ENCODE measurements around the gene TAF3.

Gene TAF3

DNA sequence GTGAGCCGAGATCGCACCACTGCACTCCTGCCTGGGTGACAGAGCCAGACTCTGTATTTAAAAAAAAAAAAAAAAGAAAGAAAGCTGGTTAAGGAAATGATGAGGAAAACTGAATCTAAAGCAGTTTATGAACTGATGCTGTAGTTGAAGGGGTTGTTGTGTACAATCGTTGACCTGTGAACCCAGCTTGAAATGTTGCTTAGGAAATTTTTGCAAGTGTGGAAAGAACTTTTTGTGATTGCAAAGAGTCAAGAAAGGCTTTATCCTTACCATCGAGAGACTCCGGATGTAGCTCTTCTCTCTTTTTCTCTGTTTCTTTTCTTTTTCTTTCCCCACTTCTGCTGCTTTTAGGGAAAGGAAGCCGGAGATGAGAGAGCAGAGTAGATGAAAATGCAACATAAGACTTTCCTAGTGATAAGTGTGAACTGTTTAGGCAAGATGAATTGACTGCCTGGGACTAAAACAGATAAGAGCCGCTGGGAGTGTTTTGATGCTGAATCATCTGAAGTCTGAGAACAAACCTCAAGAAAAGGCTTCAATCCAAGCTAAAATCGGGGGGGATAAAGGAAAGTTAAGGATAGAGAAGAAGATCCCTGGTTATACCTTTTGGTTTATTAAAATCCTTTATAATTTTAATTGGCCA lies 69.0 kb downstream of the TAF3 start:
- no peak for DNase-seq

DNA sequence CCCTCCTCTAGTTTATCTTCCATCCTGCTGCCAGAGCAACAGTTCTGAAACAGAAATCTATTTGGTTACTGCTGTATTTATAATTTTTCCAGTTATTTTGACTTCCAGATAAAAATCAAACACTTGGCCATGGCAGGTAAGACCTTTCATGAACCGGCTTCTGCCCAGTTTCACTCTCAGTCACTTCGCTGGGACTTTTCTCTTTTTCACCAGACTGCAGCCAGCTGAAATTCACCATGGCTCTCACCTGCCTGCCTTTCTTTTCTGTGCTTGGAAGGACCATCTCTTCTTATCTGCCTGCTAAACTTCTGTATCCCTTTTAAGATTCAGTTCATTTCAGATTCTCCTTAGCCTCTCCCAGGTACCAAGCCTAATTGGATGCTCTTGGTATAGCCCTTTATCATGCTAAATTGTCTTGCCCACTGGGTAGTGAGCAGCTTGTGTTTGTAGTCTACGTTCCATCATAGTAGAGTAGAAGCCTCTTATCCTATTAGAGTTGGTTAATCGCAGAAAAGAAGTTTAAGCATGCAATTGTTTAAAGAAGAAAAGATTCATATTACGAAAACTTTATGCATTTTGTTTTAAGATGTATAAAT lies 71.7 kb downstream of the TAF3 start:
- no peak for DNase-seq

DNA sequence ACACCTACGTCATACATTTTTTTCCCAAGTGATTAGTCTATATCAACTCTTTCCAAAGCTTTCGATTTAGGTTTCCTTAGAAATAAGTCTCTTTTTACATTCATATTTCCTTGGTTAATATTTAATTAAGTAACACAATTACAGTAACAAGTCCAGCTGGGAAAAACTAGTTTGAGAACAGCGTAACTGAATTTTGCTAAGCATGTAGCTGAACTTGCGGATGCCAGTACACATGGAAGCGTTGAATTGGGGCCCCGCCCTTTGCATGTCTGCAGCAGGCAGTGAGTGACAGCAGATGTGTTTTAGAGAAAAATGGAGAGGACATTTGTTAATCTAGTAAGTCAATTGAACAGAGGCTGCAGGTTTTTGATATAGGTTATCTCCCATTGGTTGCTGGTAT lies 72.5 kb downstream of the TAF3 start:
- DNase-seq, result no peak

DNA sequence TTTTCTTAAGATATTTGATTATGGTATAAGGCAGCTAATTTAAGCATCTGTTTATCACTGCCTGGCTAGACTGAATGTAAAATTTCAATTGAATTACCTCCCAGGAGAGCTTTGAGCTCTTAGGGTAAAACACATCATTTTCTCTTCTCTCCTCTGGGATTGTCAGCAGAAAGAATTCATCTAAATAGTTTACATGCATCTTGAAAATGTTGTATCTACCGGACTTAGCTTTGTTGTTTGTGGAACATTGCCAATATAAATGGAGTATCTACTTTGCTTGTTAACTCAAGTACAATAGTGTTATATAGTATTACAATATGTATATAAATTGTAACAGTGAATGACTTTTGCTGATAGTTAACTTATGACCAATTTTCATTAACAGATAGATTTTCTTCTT lies 73.3 kb downstream of the TAF3 start:
- no peak for DNase-seq

DNA sequence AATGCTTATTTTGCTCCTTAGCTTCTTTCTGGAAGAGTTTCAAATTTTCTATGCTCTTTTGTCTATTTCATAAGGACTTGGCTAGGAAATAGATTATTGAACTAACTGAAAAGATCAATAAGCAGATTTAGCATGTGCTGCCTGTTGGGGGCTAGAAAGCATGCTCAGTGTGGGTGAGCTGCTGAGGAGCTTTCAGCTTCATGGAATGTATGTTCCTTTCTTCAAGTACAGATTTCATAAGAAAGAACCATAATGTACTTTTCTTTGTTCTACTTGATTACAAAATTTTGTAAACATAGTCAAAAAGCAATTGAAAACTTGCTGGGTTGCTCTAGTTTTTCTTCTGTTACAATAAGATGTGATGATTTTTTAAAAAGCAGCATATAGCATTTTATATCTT lies 73.8 kb downstream of the TAF3 start:
- no peak for DNase-seq

DNA sequence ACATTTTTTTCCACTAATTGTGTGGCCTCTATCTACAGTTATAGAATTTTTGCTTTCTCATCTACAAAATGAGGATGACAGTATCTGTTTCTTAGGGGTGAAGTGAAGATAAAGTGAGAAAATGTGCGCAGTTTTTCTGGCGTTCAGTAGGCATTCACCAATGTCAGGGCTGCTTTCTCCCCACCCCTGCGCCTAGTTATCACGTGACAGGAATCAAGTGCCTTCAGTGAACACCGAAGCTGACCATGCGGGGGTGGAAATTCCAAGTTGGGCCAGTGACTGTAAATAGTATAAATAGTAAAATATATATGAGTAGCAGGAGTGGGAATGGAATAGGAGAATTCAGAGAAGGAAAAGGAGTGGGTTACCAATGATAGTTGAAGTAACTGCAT lies 77.4 kb downstream of the TAF3 start:
- DNase-seq, result no peak

DNA sequence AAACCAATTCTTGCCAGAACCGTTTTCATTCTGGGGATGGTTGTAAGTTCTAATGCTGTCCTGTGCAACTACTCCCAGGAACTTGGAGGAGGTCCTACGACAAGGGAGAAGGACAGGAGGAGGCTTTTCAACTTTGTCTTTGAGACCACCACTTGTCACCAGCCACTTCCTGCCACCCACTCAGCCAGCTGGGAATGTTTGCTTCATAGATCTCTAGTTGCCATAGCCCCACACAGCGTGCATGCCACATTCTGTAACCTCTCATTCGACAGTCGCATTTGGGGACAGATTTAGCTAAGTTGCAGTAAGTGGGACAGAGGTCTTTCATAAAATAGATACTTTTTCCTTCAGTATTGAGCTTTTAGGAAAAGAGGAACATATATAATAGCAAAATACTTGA lies 78.0 kb downstream of the TAF3 start:
- DNase-seq, result no peak

DNA sequence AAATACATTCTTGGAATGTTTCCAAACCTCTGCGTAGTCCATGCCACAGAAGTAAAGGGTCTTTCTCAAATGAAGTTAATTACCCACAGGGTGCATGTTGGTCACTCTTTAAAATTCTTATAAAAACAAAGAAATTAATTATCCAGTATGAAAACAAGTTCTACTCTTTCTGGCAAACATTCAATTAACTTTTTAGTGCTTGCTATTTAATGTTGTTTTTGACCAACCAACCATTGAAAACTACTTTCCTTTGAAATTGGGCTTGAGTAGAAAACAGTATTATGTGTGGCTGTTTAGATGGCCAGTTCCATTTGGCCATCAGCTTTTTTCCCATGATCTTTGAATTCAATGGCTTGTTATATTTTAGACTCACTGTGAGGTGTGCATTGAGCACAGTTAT lies 83.0 kb downstream of the TAF3 start:
- DNase-seq, result no peak

DNA sequence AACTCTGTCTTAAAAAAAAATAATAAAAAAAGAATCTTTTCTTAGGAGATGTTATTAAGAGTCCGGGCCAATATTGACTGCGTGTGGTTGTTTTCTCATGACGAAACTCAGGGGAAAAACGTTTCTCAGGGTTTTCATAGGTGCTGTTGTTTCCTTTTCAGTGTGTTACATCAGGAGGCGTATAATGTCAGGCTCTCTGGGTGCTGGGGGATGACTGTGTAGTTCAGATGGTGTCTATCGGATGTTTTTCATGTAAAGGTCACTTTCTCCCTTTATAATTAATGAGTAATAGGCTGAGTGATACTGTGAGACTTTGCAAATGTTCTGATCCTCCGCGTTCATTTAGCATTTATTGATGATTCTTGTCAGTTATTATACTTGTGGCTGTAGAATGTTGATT lies 84.1 kb downstream of the TAF3 start:
- no peak for DNase-seq

DNA sequence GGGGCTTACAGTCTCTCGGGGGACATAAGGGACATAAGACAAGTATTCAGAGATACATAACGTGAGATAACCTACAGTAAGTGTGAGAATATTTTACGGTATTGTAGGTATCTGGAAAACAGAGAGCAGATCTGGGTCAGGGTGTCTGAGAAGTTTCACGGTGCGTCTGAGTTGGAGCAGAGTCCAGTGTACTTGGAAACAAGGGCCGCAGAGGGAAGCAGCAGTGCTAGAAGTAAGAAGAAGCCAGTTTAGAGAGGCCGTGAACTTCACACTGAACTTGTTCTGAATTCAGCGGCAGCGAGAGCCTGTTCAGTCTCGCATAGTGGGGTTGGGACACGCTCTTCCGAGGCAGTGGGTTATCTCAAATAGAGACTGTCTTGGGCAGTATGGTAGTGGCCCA lies 85.5 kb downstream of the TAF3 start:
- DNase-seq, result no peak

DNA sequence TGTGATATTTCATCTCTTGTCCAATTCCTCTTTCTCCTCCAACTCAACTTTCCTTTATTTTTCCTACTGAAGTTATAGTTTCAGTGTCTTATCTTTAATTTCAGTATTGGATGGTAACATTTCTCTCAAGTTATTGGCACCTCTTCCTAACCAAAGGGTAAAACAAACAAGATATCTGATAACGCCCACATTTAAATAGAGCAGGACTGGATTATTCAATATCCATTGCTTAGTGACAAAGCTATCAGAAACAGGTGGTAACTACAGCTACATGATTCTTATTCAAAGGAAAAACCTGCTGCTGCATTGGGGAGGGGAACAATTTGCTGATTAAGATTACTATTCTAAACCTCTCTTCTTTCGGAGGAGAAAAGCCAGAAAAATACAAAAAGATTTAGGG lies 87.8 kb downstream of the TAF3 start:
- no peak for DNase-seq

DNA sequence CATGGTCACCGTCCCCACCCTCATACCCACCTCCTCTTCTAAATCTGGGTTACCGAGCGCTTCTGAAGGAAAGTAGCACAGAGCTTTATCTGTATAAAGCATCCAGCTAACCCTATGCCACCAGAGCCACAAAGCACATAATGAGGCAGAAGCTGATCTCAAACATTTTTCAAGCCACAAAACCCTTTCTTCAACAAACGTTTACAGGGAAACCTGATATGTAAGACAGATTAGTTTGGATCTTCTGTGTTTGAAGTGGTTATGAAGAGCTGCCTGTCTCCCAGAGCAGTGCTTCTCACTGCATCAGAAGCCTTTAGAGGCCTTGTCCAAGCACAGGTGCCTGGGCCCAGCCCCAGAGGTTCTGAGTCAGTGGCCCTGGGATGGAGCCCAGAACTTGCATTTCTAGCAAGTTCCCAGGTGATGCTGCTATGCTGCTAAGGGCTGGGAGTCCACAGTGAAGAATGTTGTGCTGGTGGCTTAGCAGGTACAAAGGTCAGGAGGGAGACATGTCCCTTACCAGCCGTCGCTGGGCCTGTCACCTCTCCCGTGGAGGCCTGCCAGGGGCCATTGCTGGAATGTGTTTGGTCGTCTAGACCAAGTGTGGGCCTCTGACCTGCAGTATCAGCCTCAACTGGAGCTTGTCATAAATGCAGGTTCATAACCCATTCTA lies 90.4 kb downstream of the TAF3 start:
- no peak for DNase-seq

DNA sequence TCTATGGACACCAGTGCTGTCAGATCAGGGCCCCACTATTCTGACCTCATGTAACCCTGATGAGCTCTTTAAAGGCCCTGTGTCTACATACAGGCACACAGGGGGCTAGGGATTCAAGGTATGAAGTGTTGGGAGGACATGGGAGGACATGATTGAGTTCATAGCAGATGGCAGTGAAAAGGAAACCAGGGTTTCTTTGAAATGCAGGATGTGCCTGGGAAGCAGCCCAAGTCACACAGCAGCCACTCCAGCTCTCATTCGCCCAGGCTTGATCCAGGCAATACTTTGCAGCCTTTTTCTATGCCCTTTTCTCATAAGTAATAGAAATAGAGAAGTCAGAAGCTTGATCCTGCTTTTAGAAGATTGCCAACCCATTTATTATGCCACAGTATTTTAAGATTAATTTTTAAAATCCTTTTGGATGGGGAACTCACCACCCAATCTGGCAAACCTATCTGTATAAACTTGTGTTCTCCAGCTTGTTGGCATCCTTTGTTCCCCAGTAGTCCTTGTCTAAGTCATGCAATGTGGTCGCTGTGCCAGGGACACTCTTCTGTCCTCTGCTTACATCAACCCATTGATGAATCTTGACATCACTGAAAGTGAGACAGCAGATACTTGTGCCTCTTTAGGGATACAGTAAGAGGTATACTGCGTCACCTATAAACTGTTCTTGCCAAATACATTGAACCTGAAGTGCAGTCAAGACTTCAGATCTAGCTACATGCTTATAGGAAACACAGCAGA lies 95.0 kb downstream of the TAF3 start:
- DNase-seq, result no peak

DNA sequence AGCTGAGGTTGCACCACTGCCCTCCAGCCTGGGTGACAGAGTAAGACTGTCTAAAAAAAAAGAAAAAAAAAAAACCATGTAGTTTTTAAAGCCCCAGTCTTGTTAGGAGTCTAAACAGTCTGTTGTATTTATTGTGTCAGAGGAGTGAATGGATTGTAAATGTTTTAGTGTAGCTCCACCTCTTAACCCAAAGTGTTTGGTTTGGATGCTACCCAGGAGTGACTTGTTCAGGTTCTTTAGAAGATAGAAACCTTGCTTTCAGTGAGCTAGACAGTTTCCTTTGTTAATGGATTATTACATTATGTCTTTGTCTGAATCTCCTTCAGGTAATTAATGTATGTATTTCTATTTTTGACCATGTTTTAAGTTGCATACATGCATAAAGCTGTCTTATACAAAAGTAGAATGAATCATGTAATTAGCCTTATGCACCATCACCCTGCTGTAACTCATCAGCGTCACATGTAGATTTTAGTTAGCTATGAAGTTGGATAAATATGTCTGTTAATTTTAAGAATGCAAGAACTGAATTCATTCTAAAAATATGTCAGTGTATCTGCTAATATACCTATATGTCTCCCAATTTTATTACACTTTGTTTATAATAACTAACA lies 97.7 kb downstream of the TAF3 start:
- no peak for DNase-seq

DNA sequence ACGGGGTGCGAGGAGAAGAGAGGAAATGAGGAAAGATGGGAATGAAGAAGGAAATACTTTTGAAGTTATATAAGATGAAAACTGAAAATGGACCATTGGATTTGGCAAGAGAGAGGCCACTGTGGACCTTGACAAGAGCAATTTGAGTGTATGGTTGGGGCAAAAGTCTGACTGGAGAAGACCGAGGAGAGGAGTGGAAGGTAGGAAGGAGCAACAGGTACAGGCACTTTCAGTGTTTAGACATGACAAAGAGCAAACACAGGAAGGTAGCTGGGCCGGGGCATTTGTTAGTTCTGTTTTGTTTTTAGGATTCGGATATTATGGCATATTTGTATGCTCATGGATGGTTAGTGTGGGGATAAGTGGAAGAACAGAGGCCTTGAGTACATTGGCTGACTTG lies 99.4 kb downstream of the TAF3 start:
- no peak for DNase-seq

DNA sequence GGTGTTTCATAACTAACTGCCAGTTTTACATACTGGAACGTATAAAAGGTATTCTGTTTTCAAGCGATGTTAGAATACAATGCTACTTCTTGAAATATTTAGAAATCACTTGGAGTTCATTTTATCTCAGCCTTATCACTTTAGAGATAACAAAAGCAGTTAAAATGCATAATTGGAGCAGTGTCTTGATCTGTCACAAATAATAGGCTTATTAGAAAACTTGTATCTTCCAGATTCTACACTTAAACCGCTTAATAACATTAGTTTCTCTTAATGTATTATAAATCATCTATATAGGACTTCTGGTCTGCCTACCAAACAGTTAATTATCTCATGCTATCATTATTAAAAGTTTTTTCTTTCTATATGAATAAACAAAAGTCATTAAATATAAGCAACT lies 104.4 kb downstream of the TAF3 start:
- DNase-seq, result no peak

DNA sequence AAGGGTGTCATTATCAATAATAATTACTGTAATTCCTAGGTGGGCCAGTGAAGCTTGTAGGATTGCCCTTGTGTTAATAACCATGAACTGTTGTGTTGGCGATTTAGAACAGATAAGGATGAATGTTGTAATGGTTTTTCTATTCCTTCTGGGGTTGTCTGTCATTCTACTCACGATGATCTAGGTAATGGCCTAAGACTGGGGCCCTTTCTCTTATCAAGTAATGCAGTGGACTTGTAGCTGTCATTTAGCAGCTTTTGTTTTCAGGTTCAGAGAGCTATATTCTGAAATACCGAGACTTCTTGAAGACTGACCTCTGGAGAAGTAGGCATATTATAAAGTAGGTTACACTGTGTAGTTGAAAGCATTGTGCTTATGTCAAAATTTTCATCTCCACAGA lies 110.2 kb downstream of the TAF3 start:
- no peak for DNase-seq

DNA sequence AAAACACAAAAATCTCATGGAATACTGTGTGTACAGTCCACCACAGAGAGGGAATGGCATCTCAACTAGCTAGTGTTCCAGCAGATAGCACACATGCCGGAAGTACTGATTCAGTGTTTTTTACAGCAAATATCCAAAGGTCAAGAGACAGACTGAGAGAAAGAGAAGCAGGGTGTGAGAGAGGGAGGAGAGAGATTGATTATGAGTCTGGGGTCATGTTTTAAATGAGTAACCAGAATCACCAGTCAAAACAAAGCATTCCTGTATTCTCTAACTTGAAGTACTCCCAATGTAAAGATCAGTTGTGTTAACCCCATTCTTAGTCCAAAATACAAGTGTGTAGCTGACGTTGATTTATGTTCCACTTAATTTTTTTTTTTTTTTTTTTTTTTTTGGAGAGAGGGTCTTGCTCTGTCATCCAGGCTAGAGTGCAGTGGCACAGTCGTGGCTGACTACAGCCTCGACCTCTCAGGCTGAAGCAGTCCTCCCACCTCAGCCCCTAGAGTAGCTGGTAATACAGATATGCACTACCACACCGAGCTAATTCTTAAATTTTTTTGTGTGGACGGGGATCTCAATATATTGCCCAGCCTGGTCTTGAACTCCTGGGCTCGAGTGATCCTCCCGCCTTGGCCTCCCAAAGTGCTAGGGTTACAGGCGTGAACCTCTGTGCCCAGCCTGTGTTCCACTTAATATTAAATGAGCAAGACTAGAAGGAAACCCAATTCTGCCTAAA lies 114.2 kb downstream of the TAF3 start:
- no peak for DNase-seq

DNA sequence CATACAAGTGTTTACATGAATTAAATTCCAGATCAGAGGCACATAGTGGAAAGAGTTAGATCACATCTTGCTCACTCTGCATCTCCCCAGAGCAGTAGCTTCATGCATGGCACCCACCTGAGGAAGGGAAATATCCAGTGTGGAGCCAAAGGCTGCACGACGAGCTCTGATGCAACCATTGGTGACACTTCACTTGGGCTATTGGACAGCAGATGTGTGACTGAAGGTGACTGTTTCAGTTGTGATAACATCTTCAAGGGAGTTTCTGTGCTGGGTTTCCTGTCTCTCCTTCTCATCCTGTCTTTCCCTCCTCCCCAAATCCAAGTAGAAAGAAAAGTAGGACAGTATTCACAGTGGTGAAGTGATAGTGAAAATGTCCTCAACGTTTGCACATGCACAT lies 115.0 kb downstream of the TAF3 start:
- DNase-seq, result no peak

DNA sequence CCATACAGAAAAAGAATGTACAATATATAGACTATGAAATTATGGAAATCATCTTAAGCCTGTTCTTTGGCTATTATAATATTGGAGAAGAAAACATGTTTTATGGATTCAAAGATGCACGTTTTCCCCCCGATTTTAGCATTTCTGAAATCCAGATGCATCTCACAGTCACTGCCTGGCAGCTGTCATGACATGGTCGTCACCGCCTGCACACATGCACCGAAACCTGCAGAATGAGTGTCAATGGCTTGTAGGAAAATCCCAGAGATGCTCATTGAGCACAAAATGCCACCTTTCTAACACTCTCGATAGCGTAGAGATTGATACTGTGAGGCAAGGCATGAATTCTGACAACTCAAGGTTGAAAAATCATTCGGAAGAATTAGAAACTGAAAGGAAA lies 115.5 kb downstream of the TAF3 start:
- DNase-seq, result no peak

DNA sequence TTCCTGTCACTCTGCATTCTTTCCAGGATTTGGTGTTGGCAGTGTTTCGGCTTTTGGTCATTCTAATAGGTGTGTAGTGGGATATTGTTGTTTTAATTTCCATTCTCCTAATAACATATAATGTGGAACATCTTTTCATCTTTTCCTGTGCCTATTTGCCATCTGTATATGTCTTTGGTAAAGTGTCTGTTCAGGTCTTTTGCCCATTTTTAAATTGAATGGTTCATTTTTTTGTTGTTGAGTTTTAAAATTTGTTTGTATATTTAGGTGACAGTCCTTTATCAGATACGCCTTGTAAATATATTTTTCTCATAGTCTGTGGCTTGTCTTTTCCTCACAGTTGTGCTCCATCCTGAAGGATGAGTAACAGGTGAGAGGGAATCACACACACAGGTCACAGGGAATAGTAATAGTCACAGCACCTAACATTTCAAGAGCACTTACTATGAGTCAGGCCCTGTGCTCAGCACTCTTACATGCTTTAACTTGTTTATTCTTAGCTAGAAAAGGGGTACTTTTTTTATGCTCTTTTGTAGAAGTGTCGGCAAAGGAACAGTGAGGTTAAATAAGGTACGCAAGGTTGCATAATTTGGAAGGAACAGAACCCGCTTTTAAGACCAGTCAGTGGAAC lies 119.1 kb downstream of the TAF3 start:
- no peak for DNase-seq

DNA sequence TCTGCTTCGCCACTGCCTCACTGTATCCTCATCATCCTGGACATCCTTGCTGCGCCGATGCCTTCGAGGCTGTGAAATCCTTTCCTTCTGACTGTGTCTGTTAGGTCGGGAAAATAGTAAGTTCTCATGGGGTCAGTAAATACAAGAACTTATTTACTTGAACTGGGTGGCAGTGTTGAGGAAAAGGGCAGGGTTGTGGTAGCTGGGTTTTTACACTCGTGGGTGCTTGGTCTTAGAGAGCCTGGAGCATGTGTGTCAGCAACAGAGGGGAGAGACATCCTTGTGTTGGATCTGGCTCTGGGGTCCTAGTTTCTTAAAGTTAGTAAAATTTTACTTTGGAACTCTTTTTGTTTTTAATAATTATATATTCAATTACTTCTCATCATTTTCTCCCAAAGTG lies 123.3 kb downstream of the TAF3 start:
- DNase-seq, result no peak
